Psoas muscle (tissue), 8 donors: Measurements from ENCODE around the gene SERPINB13. TPM values are rescaled to one million over a fixed set of nuclear protein-coding genes. Genes with fewer than 3 reads are reported as not detected.

ENCODE experiments used
- ATAC-seq, 4 donors: fragments of 200-7000 bp; cut with Tn5 transposase; one replicate each; pipeline ENCODE4 v1.9.1; 2020; ENCODE audit warnings: moderate library complexity in 3 of 4, mild to moderate bottlenecking in 2 of 4
- DNase-seq, 2 donors: peaks; one replicate each; pipeline ENCODE4 v3.0.0-alpha.2; 2020
- H3K27ac ChIP-seq: fragments of 200-600 bp; one replicate; pipeline ENCODE4 v1.8.0; 2022
- H3K27me3 ChIP-seq, 3 donors: fragments of 200-600 bp in 1 of 3; one replicate each; pipeline versions ENCODE4 v1.6.1 to v1.8.0; 2013 to 2022; ENCODE audit warnings: low read length in 2 of 3, mild to moderate bottlenecking in 2 of 3, moderate library complexity in 1 of 3; ENCODE audit not compliant: insufficient read depth in 3 of 3
- H3K36me3 ChIP-seq, 2 donors: fragments of 200-600 bp in 1 of 2; one replicate each; pipeline versions ENCODE4 v1.6.1 to v1.8.0; 2013 to 2022; ENCODE audit warnings: low read depth in 1 of 2, mild to moderate bottlenecking in 1 of 2, moderate library complexity in 1 of 2; ENCODE audit not compliant: insufficient read depth in 1 of 2
- H3K4me1 ChIP-seq: fragments of 200-600 bp; one replicate; pipeline ENCODE4 v1.8.0; 2022
- H3K4me3 ChIP-seq: fragments of 200-600 bp; one replicate; pipeline ENCODE4 v1.8.0; 2022; ENCODE audit warnings: mild to moderate bottlenecking
- H3K9me3 ChIP-seq: fragments of 200-600 bp; one replicate; pipeline ENCODE4 v1.8.0; 2022
- CTCF ChIP-seq: fragments of 200-600 bp; IDR thresholded peaks from one replicate; pipeline ENCODE4 v1.8.0; 2022; ENCODE audit warnings: antibody characterized with exemption
- WGBS, 3 donors: extraction: QIAGEN DNeasy Blood & Tissue Kit; methylation state at CpG; one replicate each; pipeline versions ENCODE4 v1.1.6 to v1.1.7; 2013; 5-methylcytosine and 5-hydroxymethylcytosine counted together
- intact Hi-C, 2 donors: fragments of 100-400 bp; cut with DNase I; formaldehyde crosslinking; loops; one replicate each; pipeline versions ENCODE4 v1.11.0 to v1.14.2; 2022
- polyA plus RNA-seq, 3 donors: library from polyadenylated mRNA; stranded (reverse); fragments of 200-250 nt; gene quantifications; one replicate each; pipeline ENCODE4 v1.2.3, GENCODE V29; 2013
- total RNA-seq, 4 donors: library from RNA; stranded (reverse); fragmentation: NEBNext Ultra II Directional in 2 of 4; extraction: Animal tissue kit (Norgen Biotek cat#: 25700) in 2 of 4; gene quantifications; one replicate each; pipeline versions ENCODE4 v1.2.1 to v1.2.4, GENCODE V29; 2021 to 2023
- donor health status: healthy with polysubstance abuse.
- donor health status: DM: no; HTN: no; CAD: no; lungs with moderate emphysema.
- donor health status: Bipolar disorder and iron deficiency.
- donor health status: healthy.
- donor health status: DM: yes; HTN: yes; CAD: no.
- donor health status: DM: no; HTN: no; CAD: no.
- donor health status: DM: no; HTN: no; CAD: no.
- donor health status: DM: yes; HTN: yes; CAD: no.

SERPINB13 gene
- total and polyA plus RNA-seq, 7 donors, result not detected

- H3K9me3 ChIP-seq, result no peaks in the 10 kb centered on the region
- ATAC-seq (no peak), DNase-seq (no peak)
- H3K27me3 ChIP-seq, result no peaks in the 10 kb centered on the region
- no peak overlapping the region for H3K4me3 ChIP-seq
- no peak overlapping the region for H3K27ac ChIP-seq
- 40 to 67% (median 41%) methylated on average over 2 of the region's 2 CpGs for WGBS, 3 donors
- intact Hi-C loops, result loop anchor here in 1 of 2 donors (5.0 kb wide), 1 partner anchor 62 kb away; no protein-coding TSS in a partner anchor
- H3K4me1 ChIP-seq, result no peaks in the 10 kb centered on the region
- TF ChIP-seq CTCF, result no peak
- H3K36me3 ChIP-seq, result no peaks in the 10 kb centered on the region
These were observed 7.5 kb upstream of the SERPINB13 start for GRCh38 chr18:63579616-63580015.

- Histone ChIP-seq H3K36me3 (no peaks in the 10 kb centered on the region), H3K4me1 (no peaks in the 10 kb centered on the region), H3K4me3 (no peak overlapping the region), H3K27me3 (no peaks in the 10 kb centered on the region), H3K9me3 (no peaks in the 10 kb centered on the region), H3K27ac (no peak overlapping the region)
- TF ChIP-seq CTCF, result no peak
- ATAC-seq, result no peak
- intact Hi-C loops, result no loop called here
- no peak for DNase-seq
- WGBS, 3 donors, result 80 to 89% (median 82%) methylated on average over 4 of the region's 4 CpGs
These were observed 1.2 kb upstream of the SERPINB13 start for GRCh38 chr18:63585988-63586387.

GRCh38 chr18:63586431-63586830 is 712 bp upstream of the SERPINB13 start:
- no peak for TF ChIP-seq CTCF
- Histone ChIP-seq H3K27ac (no peak overlapping the region), H3K4me1 (no peaks in the 10 kb centered on the region), H3K36me3 (no peaks in the 10 kb centered on the region), H3K9me3 (no peaks in the 10 kb centered on the region), H3K4me3 (no peak overlapping the region), H3K27me3 (no peaks in the 10 kb centered on the region)
- DNase-seq, result no peak
- intact Hi-C loops, result no loop called here
- WGBS, 3 donors, result 68 to 72% (median 70%) methylated on average over 4 of the region's 4 CpGs
- ATAC-seq, result no peak

- DNase-seq (no peak), ATAC-seq (no peak)
- H3K4me3 ChIP-seq, result no peak overlapping the region
- intact Hi-C loops, result no loop called here
- no peak overlapping the region for H3K27ac ChIP-seq
- H3K9me3 ChIP-seq, result no peaks in the 10 kb centered on the region
- 51 to 62% (median 53%) methylated on average over 5 of the region's 5 CpGs for WGBS, 3 donors
- no peaks in the 10 kb centered on the region for H3K4me1 ChIP-seq
- H3K36me3 ChIP-seq, result no peaks in the 10 kb centered on the region
- no peaks in the 10 kb centered on the region for H3K27me3 ChIP-seq
- TF ChIP-seq CTCF, result no peak
These were observed 1.8 kb downstream of the SERPINB13 start for GRCh38 chr18:63588909-63589308.

GRCh38 chr18:63590373-63590772 is 3.2 kb downstream of the SERPINB13 start:
- Histone ChIP-seq H3K36me3 (no peaks in the 10 kb centered on the region), H3K4me1 (no peaks in the 10 kb centered on the region), H3K27me3 (no peaks in the 10 kb centered on the region), H3K27ac (no peak overlapping the region), H3K9me3 (no peaks in the 10 kb centered on the region), H3K4me3 (no peak overlapping the region)
- WGBS, 3 donors, result 52 to 70% (median 56%) methylated on average over 2 of the region's 2 CpGs
- no peak for DNase-seq
- no peak for TF ChIP-seq CTCF
- intact Hi-C loops, result no loop called here
- ATAC-seq, result no peak
